HCT116 (cell line): ENCODE measurements around the gene GSN. TPM values are rescaled to one million over a fixed set of nuclear protein-coding genes. Genes with fewer than 3 reads are reported as not detected.

Source experiments
- ATAC-seq: fragments of 200-7000 bp; cut with Tn5 transposase; 2 replicates; pipeline ENCODE4 v1.9.1; 2020; ENCODE audit warnings: mild to moderate bottlenecking, moderate library complexity
- BruUV-seq: library from RNA; stranded (reverse); fragments of 400-500 nt; replicated peaks from 2 replicates; lab custom pipeline; 2021; lab: Mats Ljungman, UMichigan
- CTCF ChIA-PET: fragments of 300-600 bp; sonication (Branson Sonifier 250); formaldehyde crosslinking; loops from one replicate; lab custom pipeline; 2021; ENCODE audit warnings: antibody characterized with exemption; lab: Charles Lee
- POLR2A ChIA-PET: fragments of 300-600, 350-600 bp; sonication (Branson Sonifier 250); formaldehyde crosslinking; loops from one replicate; lab custom pipeline; 2021; ENCODE audit warnings: antibody characterized with exemption; lab: Charles Lee
- RAD21 ChIA-PET, 2 experiments: fragments of 300-600 bp; sonication (Branson Sonifier 250); formaldehyde crosslinking; loops; one replicate each; lab custom pipeline; 2023; ENCODE audit warnings: low total read pairs in 2 of 2; ENCODE audit not compliant: uncharacterized antibody in 2 of 2, unreplicated experiment in 2 of 2, low non-redundant PET in 1 of 2; lab: Charles Lee
- DNase-seq: peaks from one replicate; pipeline ENCODE4 v3.0.0-alpha.2; 2010; ENCODE audit warnings: low read depth, low spot score
- H2AFZ ChIP-seq: fragments of 200-600 bp; shearing (Covaris generic), sonication (generic); 2 replicates; pipeline ENCODE4 v1.6.1; 2017; ENCODE audit warnings: low read depth, mixed run types, mixed read lengths, antibody characterized with exemption, low read length; ENCODE audit not compliant: poor library complexity, severe bottlenecking
- H3K27ac ChIP-seq: 2 replicates; pipeline ENCODE4 v1.5.1; 2012; ENCODE audit warnings: low read depth, low read length
- H3K27me3 ChIP-seq: fragments of 200-600 bp; sonication (generic); 2 replicates; pipeline ENCODE4 v1.6.1; 2016; ENCODE audit warnings: mixed run types, low read length, mixed read lengths; ENCODE audit not compliant: insufficient read depth
- H3K36me3 ChIP-seq, 2 experiments: fragments of 200-500 bp in 1 of 2; fragments of 200-600 bp in 1 of 2; sonication (Bioruptor generic) in 1 of 2; sonication (generic) in 1 of 2; 2 replicates each; pipeline versions ENCODE4 v1.5.1 to v1.6.1; 2014 to 2016; ENCODE audit warnings: low read length in 2 of 2, inconsistent platforms in 1 of 2, mixed read lengths in 1 of 2, mixed run types in 1 of 2; ENCODE audit not compliant: insufficient read depth in 2 of 2, control insufficient read depth in 1 of 2
- H3K4me1 ChIP-seq, 2 experiments: fragments of 200-600 bp in 1 of 2; sonication (generic) in 1 of 2; 2 replicates each; pipeline versions ENCODE4 v1.5.1 to v1.6.1; 2012 to 2017; ENCODE audit warnings: low read length in 2 of 2, inconsistent platforms in 1 of 2, mild to moderate bottlenecking in 1 of 2, mixed read lengths in 1 of 2, mixed run types in 1 of 2, moderate library complexity in 1 of 2; ENCODE audit not compliant: insufficient read depth in 2 of 2, control insufficient read depth in 1 of 2
- H3K4me2 ChIP-seq: fragments of 200-600 bp; sonication (generic); 2 replicates; pipeline ENCODE4 v1.6.1; 2017; ENCODE audit warnings: mixed run types, low read length, mixed read lengths
- H3K4me3 ChIP-seq, 2 experiments: fragments of 200-600 bp in 1 of 2; sonication (generic) in 1 of 2; replicated peaks in 1 of 2; 2 replicates each; pipeline ENCODE4 v1.5.1; 2011 to 2016; ENCODE audit warnings: low read length in 2 of 2, control low read depth in 1 of 2, low read depth in 1 of 2, mild to moderate bottlenecking in 1 of 2, mixed read lengths in 1 of 2, mixed run types in 1 of 2
- H3K79me2 ChIP-seq: fragments of 200-600 bp; sonication (generic); 2 replicates; pipeline ENCODE4 v1.6.1; 2017; ENCODE audit warnings: mild to moderate bottlenecking, mixed run types, low read length, moderate library complexity, mixed read lengths; ENCODE audit not compliant: insufficient read depth
- H3K9ac ChIP-seq: fragments of 200-600 bp; sonication (generic); 2 replicates; pipeline ENCODE4 v1.6.1; 2016; ENCODE audit warnings: low read length, mixed read lengths
- H3K9me2 ChIP-seq: fragments of 200-600 bp; sonication (generic), shearing (Covaris generic); 2 replicates; pipeline ENCODE4 v1.6.1; 2017; ENCODE audit warnings: mixed run types, mild to moderate bottlenecking, moderate library complexity; ENCODE audit not compliant: insufficient read depth
- H3K9me3 ChIP-seq, 2 experiments: fragments of 200-500 bp in 1 of 2; fragments of 200-600 bp in 1 of 2; sonication (Bioruptor generic) in 1 of 2; sonication (generic) in 1 of 2; 2 replicates each; pipeline ENCODE4 v1.6.1; 2014 to 2017; ENCODE audit warnings: low read length in 2 of 2, mixed read lengths in 2 of 2, inconsistent platforms in 1 of 2, low read depth in 1 of 2, mild to moderate bottlenecking in 1 of 2, mixed run types in 1 of 2, moderate library complexity in 1 of 2; ENCODE audit not compliant: control insufficient read depth in 1 of 2, insufficient read depth in 1 of 2
- H4K20me1 ChIP-seq: fragments of 200-600 bp; sonication (generic), shearing (Covaris generic); 2 replicates; pipeline ENCODE4 v1.6.1; 2017; ENCODE audit warnings: mixed run types, mild to moderate bottlenecking, moderate library complexity; ENCODE audit not compliant: insufficient read depth
- CBX3 ChIP-seq: IDR thresholded peaks from 2 replicates; pipeline ENCODE4 v1.6.1; 2012; ENCODE audit warnings: low read depth
- EGR1 ChIP-seq: IDR thresholded peaks from 2 replicates; pipeline ENCODE4 v1.6.1; 2012; ENCODE audit warnings: low read depth
- FOSL1 ChIP-seq: IDR thresholded peaks from 2 replicates; pipeline ENCODE4 v1.6.1; 2012; ENCODE audit warnings: low read depth
- JUND ChIP-seq: IDR thresholded peaks from 2 replicates; pipeline ENCODE4 v1.6.1; 2012
- POLR2A ChIP-seq: IDR thresholded peaks from 2 replicates; pipeline ENCODE4 v1.7.0; 2011; ENCODE audit warnings: borderline replicate concordance; ENCODE audit not compliant: insufficient read depth, insufficient read length; ENCODE audit errors: extremely low read depth
- POLR2AphosphoS5 ChIP-seq: IDR thresholded peaks from 2 replicates; pipeline ENCODE4 v1.6.1; 2011; ENCODE audit warnings: mild to moderate bottlenecking, low read depth, low read length, moderate library complexity
- RAD21 ChIP-seq: IDR thresholded peaks from 2 replicates; pipeline ENCODE4 v1.6.1; 2012; ENCODE audit warnings: low read depth, mild to moderate bottlenecking
- TCF7L2 ChIP-seq: IDR thresholded peaks from 2 replicates; pipeline ENCODE4 v1.7.0; 2011; ENCODE audit warnings: borderline replicate concordance, inconsistent platforms; ENCODE audit not compliant: insufficient read depth, insufficient read length; ENCODE audit errors: extremely low read depth
- intact Hi-C: fragments of 100-400 bp; cut with micrococcal nuclease; formaldehyde crosslinking; loops from 2 replicates; pipeline ENCODE4 v1.10.0; 2022
- total RNA-seq: library from RNA; stranded (reverse); gene quantifications from one replicate; pipeline ENCODE4 v1.2.1, GENCODE V29; 2021; ENCODE audit not compliant: unreplicated experiment
- TF ChIP-seq, protein P1 (sequence below), 3 experiments: fragments of 200-600 bp in 1 of 3; sonication (generic) in 1 of 3; IDR thresholded peaks in 2 of 3; conservative IDR thresholded peaks in 1 of 3; 2 replicates each; pipeline ENCODE4 v1.5.1; 2012 to 2017; ENCODE audit warnings: low read depth in 2 of 3, low read length in 2 of 3, antibody characterized with exemption in 1 of 3, borderline replicate concordance in 1 of 3, control low read depth in 1 of 3, mild to moderate bottlenecking in 1 of 3, mixed read lengths in 1 of 3, mixed run types in 1 of 3, moderate library complexity in 1 of 3; ENCODE audit not compliant: insufficient read depth in 1 of 3
- TF ChIP-seq, protein P2 (sequence below): IDR thresholded peaks from 2 replicates; pipeline ENCODE4 v1.6.1; 2012
- TF ChIP-seq, protein P3 (sequence below): IDR thresholded peaks from 2 replicates; pipeline ENCODE4 v1.6.1; 2012
- TF ChIP-seq, protein P4 (sequence below): IDR thresholded peaks from 2 replicates; pipeline ENCODE4 v1.6.1; 2011; ENCODE audit warnings: mild to moderate bottlenecking, low read length, moderate library complexity; ENCODE audit not compliant: insufficient replicate concordance; ENCODE audit errors: extremely low read depth

GSN gene
- total RNA-seq, 1 experiment from 2014 or later, result 71.3 TPM

DNA sequence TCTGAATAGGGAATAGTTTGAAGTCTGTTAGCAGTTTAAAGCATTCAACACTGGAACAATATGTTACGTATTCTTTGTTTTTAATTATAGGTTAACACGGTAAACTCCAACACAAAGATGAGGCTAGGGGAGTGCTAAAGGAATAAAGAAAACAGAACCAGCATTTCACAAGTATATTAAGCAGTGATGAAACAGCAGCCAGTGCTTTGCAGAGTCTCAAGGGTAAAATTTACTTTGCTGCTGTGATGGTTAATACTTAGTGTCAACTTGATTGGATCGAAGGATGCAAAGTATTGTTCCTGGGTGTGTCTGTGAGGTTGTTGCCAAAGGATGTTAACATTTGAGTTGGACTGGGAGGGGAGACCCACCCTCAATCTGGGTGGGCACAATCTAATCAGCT lies 30.0 kb upstream of the GSN start:
- Histone ChIP-seq H3K4me3 (no peak overlapping the region), H3K9me2 (no peaks in the 10 kb centered on the region), H2AFZ (no peak overlapping the region), H3K4me1 (peaks cover 0 to 7% of the 10 kb centered on the region in 2 experiments; a peak in 1 of 4 replicates), H3K79me2 (no peaks in the 10 kb centered on the region), H3K27me3 (no peaks in the 10 kb centered on the region), H3K27ac (no peak overlapping the region), H3K9me3 (no peaks in the 10 kb centered on the region), H4K20me1 (no peaks in the 10 kb centered on the region), H3K4me2 (no peak overlapping the region), H3K9ac (no peak overlapping the region), H3K36me3 (no peaks in the 10 kb centered on the region)
- TF ChIP-seq, protein P1, sequence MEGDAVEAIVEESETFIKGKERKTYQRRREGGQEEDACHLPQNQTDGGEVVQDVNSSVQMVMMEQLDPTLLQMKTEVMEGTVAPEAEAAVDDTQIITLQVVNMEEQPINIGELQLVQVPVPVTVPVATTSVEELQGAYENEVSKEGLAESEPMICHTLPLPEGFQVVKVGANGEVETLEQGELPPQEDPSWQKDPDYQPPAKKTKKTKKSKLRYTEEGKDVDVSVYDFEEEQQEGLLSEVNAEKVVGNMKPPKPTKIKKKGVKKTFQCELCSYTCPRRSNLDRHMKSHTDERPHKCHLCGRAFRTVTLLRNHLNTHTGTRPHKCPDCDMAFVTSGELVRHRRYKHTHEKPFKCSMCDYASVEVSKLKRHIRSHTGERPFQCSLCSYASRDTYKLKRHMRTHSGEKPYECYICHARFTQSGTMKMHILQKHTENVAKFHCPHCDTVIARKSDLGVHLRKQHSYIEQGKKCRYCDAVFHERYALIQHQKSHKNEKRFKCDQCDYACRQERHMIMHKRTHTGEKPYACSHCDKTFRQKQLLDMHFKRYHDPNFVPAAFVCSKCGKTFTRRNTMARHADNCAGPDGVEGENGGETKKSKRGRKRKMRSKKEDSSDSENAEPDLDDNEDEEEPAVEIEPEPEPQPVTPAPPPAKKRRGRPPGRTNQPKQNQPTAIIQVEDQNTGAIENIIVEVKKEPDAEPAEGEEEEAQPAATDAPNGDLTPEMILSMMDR (IDR thresholded peaks at IDR 0.05 in 2 of 3, conservative IDR thresholded peaks at IDR 0.05 in 1 of 3; ENCODE audit: borderline replicate concordance in 1 of 3, insufficient read depth in 1 of 3, low read depth in 2 of 3, low read length in 2 of 3), result no peak
- TF ChIP-seq, protein P2, sequence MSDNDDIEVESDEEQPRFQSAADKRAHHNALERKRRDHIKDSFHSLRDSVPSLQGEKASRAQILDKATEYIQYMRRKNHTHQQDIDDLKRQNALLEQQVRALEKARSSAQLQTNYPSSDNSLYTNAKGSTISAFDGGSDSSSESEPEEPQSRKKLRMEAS, result no peak
- ChIA-PET RAD21 (no interaction called here), POLR2A (no interaction called here), CTCF (no interaction called here)
- intact Hi-C loops, result no loop called here
- no peak for ATAC-seq
- BruUV-seq, result no TSS peak
- DNase-seq, result no peak

DNA sequence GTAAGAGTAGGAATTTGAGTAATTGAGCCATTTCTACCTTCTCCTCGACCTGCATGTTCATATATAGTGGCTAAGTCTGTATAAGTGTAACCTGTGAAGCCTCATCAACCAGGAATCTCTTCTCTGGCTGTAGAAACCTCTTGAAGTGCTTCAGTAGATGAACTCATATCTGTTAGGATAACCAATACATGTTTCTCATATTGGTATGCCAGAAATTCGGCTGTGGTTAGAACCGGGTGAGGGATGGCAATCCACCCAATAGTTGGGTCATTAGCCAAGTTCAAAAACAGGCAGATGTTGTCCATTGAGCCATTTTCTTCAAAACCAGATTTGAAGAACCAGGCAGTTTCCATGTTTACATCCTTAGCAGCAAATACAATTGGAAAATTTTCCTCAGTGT lies 28.9 kb upstream of the GSN start:
- CTCF ChIA-PET, result no interaction called here
- ATAC-seq, result no peak
- no peaks in the 10 kb centered on the region for H3K9me2 ChIP-seq
- intact Hi-C loops, result no loop called here
- RAD21 ChIA-PET, result no interaction called here
- no peaks in the 10 kb centered on the region for H3K79me2 ChIP-seq
- peaks cover 0 to 5% of the 10 kb centered on the region in 2 experiments; a peak in 1 of 4 replicates for H3K4me1 ChIP-seq
- no peak overlapping the region for H2AFZ ChIP-seq
- H3K9ac ChIP-seq, result no peak overlapping the region
- no peak overlapping the region for H3K27ac ChIP-seq
- H3K9me3 ChIP-seq, result no peaks in the 10 kb centered on the region
- no peaks in the 10 kb centered on the region for H3K36me3 ChIP-seq
- no peak for DNase-seq
- no peaks in the 10 kb centered on the region for H4K20me1 ChIP-seq
- BruUV-seq, result no TSS peak
- no peak overlapping the region for H3K4me2 ChIP-seq
- no peaks in the 10 kb centered on the region for H3K27me3 ChIP-seq
- POLR2A ChIA-PET, result no interaction called here
- no peak overlapping the region for H3K4me3 ChIP-seq
- TF ChIP-seq CBX3 (no peak), EGR1 (no peak), FOSL1 (no peak), JUND (no peak), POLR2A (no peak), RAD21 (no peak), POLR2AphosphoS5 (no peak), TCF7L2 (no peak)
- TF ChIP-seq, protein P3, sequence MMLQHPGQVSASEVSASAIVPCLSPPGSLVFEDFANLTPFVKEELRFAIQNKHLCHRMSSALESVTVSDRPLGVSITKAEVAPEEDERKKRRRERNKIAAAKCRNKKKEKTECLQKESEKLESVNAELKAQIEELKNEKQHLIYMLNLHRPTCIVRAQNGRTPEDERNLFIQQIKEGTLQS, result no peak
- TF ChIP-seq, protein P1 (IDR thresholded peaks at IDR 0.05 in 2 of 3, conservative IDR thresholded peaks at IDR 0.05 in 1 of 3; ENCODE audit: borderline replicate concordance in 1 of 3, insufficient read depth in 1 of 3, low read depth in 2 of 3, low read length in 2 of 3), result no peak
- TF ChIP-seq, protein P4, sequence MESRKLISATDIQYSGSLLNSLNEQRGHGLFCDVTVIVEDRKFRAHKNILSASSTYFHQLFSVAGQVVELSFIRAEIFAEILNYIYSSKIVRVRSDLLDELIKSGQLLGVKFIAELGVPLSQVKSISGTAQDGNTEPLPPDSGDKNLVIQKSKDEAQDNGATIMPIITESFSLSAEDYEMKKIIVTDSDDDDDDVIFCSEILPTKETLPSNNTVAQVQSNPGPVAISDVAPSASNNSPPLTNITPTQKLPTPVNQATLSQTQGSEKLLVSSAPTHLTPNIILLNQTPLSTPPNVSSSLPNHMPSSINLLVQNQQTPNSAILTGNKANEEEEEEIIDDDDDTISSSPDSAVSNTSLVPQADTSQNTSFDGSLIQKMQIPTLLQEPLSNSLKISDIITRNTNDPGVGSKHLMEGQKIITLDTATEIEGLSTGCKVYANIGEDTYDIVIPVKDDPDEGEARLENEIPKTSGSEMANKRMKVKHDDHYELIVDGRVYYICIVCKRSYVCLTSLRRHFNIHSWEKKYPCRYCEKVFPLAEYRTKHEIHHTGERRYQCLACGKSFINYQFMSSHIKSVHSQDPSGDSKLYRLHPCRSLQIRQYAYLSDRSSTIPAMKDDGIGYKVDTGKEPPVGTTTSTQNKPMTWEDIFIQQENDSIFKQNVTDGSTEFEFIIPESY, result no peak
- TF ChIP-seq, protein P2, result no peak
